Uterus (tissue), 4 donors: ENCODE results near the gene HNRNPL. TPM values are rescaled to one million over a fixed set of nuclear protein-coding genes. Genes with fewer than 3 reads are reported as not detected.
"Not testable (repeated sequence)": the region's sequence is repeated elsewhere in the genome, so short reads cannot be mapped to it uniquely, and the experiment has no call there.

ENCODE experiments used
- DNase-seq, 2 donors: peaks; one replicate each; pipeline ENCODE4 v3.0.0-alpha.2; 2019 to 2020
- H3K27ac ChIP-seq, 2 donors: fragments of 200-600 bp; sonication (generic); 1 replicate in 1 of 2; 2 replicates in 1 of 2; pipeline ENCODE4 v1.5.1; 2016 to 2018
- H3K27me3 ChIP-seq, 2 donors: fragments of 200-600 bp; sonication (generic); one replicate each; pipeline ENCODE4 v1.5.1; 2018 to 2019; ENCODE audit warnings: control low read depth in 1 of 2
- H3K36me3 ChIP-seq, 2 donors: fragments of 200-600 bp; sonication (generic); one replicate each; pipeline ENCODE4 v1.5.1; 2019; ENCODE audit warnings: control low read depth in 1 of 2
- H3K4me1 ChIP-seq, 2 donors: fragments of 200-600 bp; sonication (generic); one replicate each; pipeline ENCODE4 v1.5.1; 2018 to 2019; ENCODE audit warnings: control low read depth in 1 of 2
- H3K4me3 ChIP-seq, 2 donors: fragments of 200-600 bp; sonication (generic); 1 replicate in 1 of 2; 2 replicates in 1 of 2; pipeline ENCODE4 v1.5.1; 2018 to 2019; ENCODE audit warnings: mild to moderate bottlenecking in 1 of 2
- H3K9me3 ChIP-seq, 2 donors: fragments of 200-600 bp; sonication (generic); one replicate each; pipeline ENCODE4 v1.5.1; 2019; ENCODE audit warnings: control low read depth in 1 of 2
- CTCF ChIP-seq, 4 experiments: fragments of 200-600 bp in 2 of 4; fragments of 450-650 bp in 2 of 4; sonication (generic) in 2 of 4; IDR thresholded peaks; one replicate each; pipeline ENCODE4 v1.5.1; 2016 to 2019; ENCODE audit warnings: antibody characterized with exemption in 4 of 4, mild to moderate bottlenecking in 2 of 4, moderate library complexity in 1 of 4
- POLR2A ChIP-seq, 2 donors: fragments of 450-650 bp; IDR thresholded peaks; one replicate each; pipeline ENCODE4 v1.6.1; 2016; ENCODE audit warnings: antibody characterized with exemption in 2 of 2, mild to moderate bottlenecking in 1 of 2, moderate library complexity in 1 of 2
- intact Hi-C: fragments of 100-400 bp; cut with DNase I; formaldehyde crosslinking; loops from one replicate; pipeline ENCODE4 v1.15.1; 2023; ENCODE audit warnings: low total_unique reads
- total RNA-seq, 4 donors: library from RNA; depleted of rRNA in 3 of 4; stranded (reverse); fragments of >200 nt in 3 of 4; gene quantifications; one replicate each; pipeline versions ENCODE4 v1.1.0 to v1.2.4, GENCODE V29; 2014 to 2023
- donor health status: DM: yes; HTN: yes; CAD: no.

HNRNPL gene
- total RNA-seq, 4 donors from 2014 or later: 65.8 to 353 (median 177) TPM

- H3K27ac ChIP-seq: no peak overlapping the region
- H3K4me1 ChIP-seq: no peaks in the 10 kb centered on the region
- no peaks in the 10 kb centered on the region for H3K36me3 ChIP-seq
- intact Hi-C loops: no loop called here
- H3K4me3 ChIP-seq: no peak overlapping the region
- no peaks in the 10 kb centered on the region for H3K27me3 ChIP-seq
- no peak for DNase-seq
- no peak for TF ChIP-seq POLR2A (IDR thresholded peaks at IDR 0.05)
- TF ChIP-seq CTCF (IDR thresholded peaks at IDR 0.05): no peak
- no peaks in the 10 kb centered on the region for H3K9me3 ChIP-seq
Observed at GRCh38 chr19:38812009-38812840, 37.6 kb downstream of the HNRNPL start.

GRCh38 chr19:38809592-38810252, 40.1 kb downstream of the HNRNPL start:
- Histone ChIP-seq H3K36me3 (no peaks in the 10 kb centered on the region), H3K4me3 (no peak overlapping the region), H3K27ac (no peak overlapping the region), H3K27me3 (no peaks in the 10 kb centered on the region), H3K9me3 (no peaks in the 10 kb centered on the region), H3K4me1 (no peaks in the 10 kb centered on the region)
- intact Hi-C loops: no loop called here
- TF ChIP-seq POLR2A (IDR thresholded peaks at IDR 0.05) (no peak), CTCF (IDR thresholded peaks at IDR 0.05) (no peak)
- DNase-seq: no peak

- Histone ChIP-seq H3K27me3 (no peaks in the 10 kb centered on the region), H3K9me3 (no peaks in the 10 kb centered on the region), H3K4me1 (no peaks in the 10 kb centered on the region), H3K4me3 (no peak overlapping the region), H3K36me3 (no peaks in the 10 kb centered on the region), H3K27ac (no peak overlapping the region)
- DNase-seq: no peak
- intact Hi-C loops: no loop called here
- no peak for TF ChIP-seq POLR2A (IDR thresholded peaks at IDR 0.05)
- no peak for TF ChIP-seq CTCF (IDR thresholded peaks at IDR 0.05)
Observed at GRCh38 chr19:38808741-38809140, 41.0 kb downstream of the HNRNPL start.

- H3K4me3 ChIP-seq, H3K9me3 ChIP-seq, DNase-seq, H3K36me3 ChIP-seq, H3K27ac ChIP-seq, H3K27me3 ChIP-seq, intact Hi-C loops, H3K4me1 ChIP-seq: not testable (repeated sequence)
Observed at GRCh38 chr19:38807374-38808098, 42.2 kb downstream of the HNRNPL start.

GRCh38 chr19:38806371-38806770, 43.4 kb downstream of the HNRNPL start:
- intact Hi-C loops: no loop called here
- H3K27me3 ChIP-seq: no peaks in the 10 kb centered on the region
- TF ChIP-seq CTCF (IDR thresholded peaks at IDR 0.05): no peak
- no peak for TF ChIP-seq POLR2A (IDR thresholded peaks at IDR 0.05)

More at GRCh38 chr19:38806371-38806770, 43.4 kb downstream of the HNRNPL start:
- Histone ChIP-seq H3K36me3 (no peaks in the 10 kb centered on the region), H3K9me3 (no peaks in the 10 kb centered on the region), H3K27ac (no peak overlapping the region), H3K4me1 (no peaks in the 10 kb centered on the region), H3K4me3 (no peak overlapping the region)
- no peak for DNase-seq
